GM12864 (cell line): ENCODE results near the gene THSD7A.

Source experiments
- DNase-seq: peaks from one replicate; pipeline ENCODE4 v3.0.0-alpha.2; 2011; ENCODE audit warnings: low read depth
- H3K4me3 ChIP-seq: 2 replicates; pipeline ENCODE4 v1.5.1; 2011; ENCODE audit warnings: mild to moderate bottlenecking, low read depth, low read length, control low read depth
- CTCF ChIP-seq: IDR thresholded peaks from 2 replicates; pipeline ENCODE4 v1.5.1; 2011; ENCODE audit warnings: low read depth, mild to moderate bottlenecking, moderate library complexity, low read length, control low read depth, inconsistent platforms; ENCODE audit errors: missing control alignments

The THSD7A gene

GRCh38 chr7:11831736-11832495 is at the start of gene THSD7A:
TSS of gene THSD7A (minus strand) at chr7:11832198. CDS start at chr7:11831946, 252 bp downstream.
- no peak for TF ChIP-seq CTCF
- no peak for DNase-seq

GRCh38 chr7:11881680-11882079 is 49.7 kb upstream of the THSD7A start:
- no peak for TF ChIP-seq CTCF
- DNase-seq: no peak
- no peak overlapping the region for H3K4me3 ChIP-seq

More at GRCh38 chr7:11831736-11832495, at the start of gene THSD7A:
- no peak within 1 kb of the TSS for H3K4me3 ChIP-seq

- H3K4me3 ChIP-seq: no peak overlapping the region
- no peak for TF ChIP-seq CTCF
- DNase-seq: no peak
These were observed 43.6 kb upstream of the THSD7A start for GRCh38 chr7:11875635-11876034.

GRCh38 chr7:11865671-11866070 is 33.7 kb upstream of the THSD7A start:
- DNase-seq: no peak
- H3K4me3 ChIP-seq: no peak overlapping the region
- no peak for TF ChIP-seq CTCF

GRCh38 chr7:11858622-11859302 is 26.8 kb upstream of the THSD7A start:
- DNase-seq: no peak
- H3K4me3 ChIP-seq: no peak overlapping the region
- TF ChIP-seq CTCF: no peak

- no peak for TF ChIP-seq CTCF
- no peak overlapping the region for H3K4me3 ChIP-seq
- no peak for DNase-seq
These were observed 26.0 kb upstream of the THSD7A start for GRCh38 chr7:11858026-11858425.

GRCh38 chr7:11848251-11848650 is 16.3 kb upstream of the THSD7A start:
- no peak overlapping the region for H3K4me3 ChIP-seq
- no peak for TF ChIP-seq CTCF
- no peak for DNase-seq
